Caco-2 (cell line): ENCODE results near the gene LGALS16. TPM values are rescaled to one million over a fixed set of nuclear protein-coding genes. Genes with fewer than 3 reads are reported as not detected.
"Not testable (repeated sequence)": the region's sequence is repeated elsewhere in the genome, so short reads cannot be mapped to it uniquely, and the experiment has no call there.

Source experiments
- BruUV-seq: library from RNA; stranded (reverse); fragments of 400-500 nt; replicated peaks from 2 replicates; lab custom pipeline; 2021; lab: Mats Ljungman, UMichigan
- CTCF ChIA-PET: fragments of 300-600 bp; sonication (Branson Sonifier 250); formaldehyde crosslinking; loops from one replicate; lab custom pipeline; 2022; ENCODE audit warnings: antibody characterized with exemption; lab: Charles Lee
- POLR2A ChIA-PET: fragments of 300-600 bp; sonication (Branson Sonifier 250); formaldehyde crosslinking; loops from one replicate; lab custom pipeline; 2022; ENCODE audit warnings: antibody characterized with exemption; lab: Charles Lee
- DNase-seq, 2 experiments: peaks; one replicate each; pipeline versions ENCODE4 v3.0.0 to v3.0.0-alpha.2; 2020 to 2022
- H3K27me3 ChIP-seq: replicated peaks from 2 replicates; pipeline ENCODE4 v1.6.0; 2011; ENCODE audit warnings: low read length; ENCODE audit not compliant: control insufficient read depth, insufficient read depth
- H3K36me3 ChIP-seq: 2 replicates; pipeline ENCODE4 v1.5.1; 2011; ENCODE audit warnings: low read length; ENCODE audit not compliant: control insufficient read depth, insufficient read depth
- H3K4me1 ChIP-seq: fragments of 250-450 bp; sonication (Bioruptor Pico); 2 replicates; pipeline ENCODE4 v1.5.1; 2020; ENCODE audit warnings: mild to moderate bottlenecking
- H3K4me3 ChIP-seq: 2 replicates; pipeline ENCODE4 v1.5.1; 2011; ENCODE audit warnings: low read depth, mild to moderate bottlenecking, control low read depth, low read length
- H3K9me3 ChIP-seq: fragments of 250-450 bp; sonication (Bioruptor Pico); 2 replicates; pipeline ENCODE4 v1.5.1; 2020; ENCODE audit warnings: mild to moderate bottlenecking, moderate library complexity
- H3K27ac Mint-ChIP-seq: one replicate; pipeline ENCODE4 v1.8.0; 2022; ENCODE audit warnings: mixed read lengths; ENCODE audit not compliant: unreplicated experiment
- H3K27me3 Mint-ChIP-seq: one replicate; pipeline ENCODE4 v1.8.0; 2022; ENCODE audit warnings: mixed read lengths; ENCODE audit not compliant: insufficient read depth, unreplicated experiment
- H3K36me3 Mint-ChIP-seq: one replicate; pipeline ENCODE4 v1.8.0; 2022; ENCODE audit warnings: mild to moderate bottlenecking, mixed read lengths; ENCODE audit not compliant: insufficient read depth, unreplicated experiment
- H3K4me1 Mint-ChIP-seq: one replicate; pipeline ENCODE4 v1.8.0; 2022; ENCODE audit warnings: low read depth, mixed read lengths; ENCODE audit not compliant: unreplicated experiment
- H3K4me3 Mint-ChIP-seq: one replicate; pipeline ENCODE4 v1.8.0; 2022; ENCODE audit warnings: mild to moderate bottlenecking, moderate library complexity, mixed read lengths; ENCODE audit not compliant: unreplicated experiment
- H3K9me3 Mint-ChIP-seq: one replicate; pipeline ENCODE4 v1.8.0; 2022; ENCODE audit warnings: mixed read lengths; ENCODE audit not compliant: unreplicated experiment
- intact Hi-C: fragments of 100-400 bp; cut with micrococcal nuclease; formaldehyde crosslinking; loops from one replicate; pipeline ENCODE4 v1.10.0; 2022; ENCODE audit not compliant: unreplicated experiment
- total RNA-seq: library from RNA; stranded (reverse); gene quantifications from 2 replicates; pipeline ENCODE4 v1.2.3, GENCODE V29; 2022
- TF ChIP-seq, protein P1 (sequence below), 2 experiments: fragments of 200-600 bp in 1 of 2; IDR thresholded peaks; 1 replicate in 1 of 2; 2 replicates in 1 of 2; pipeline versions ENCODE4 v1.5.1 to v1.8.0; 2011 to 2022; ENCODE audit warnings: antibody characterized with exemption in 1 of 2, control low read depth in 1 of 2, inconsistent platforms in 1 of 2, low read depth in 1 of 2, low read length in 1 of 2, mild to moderate bottlenecking in 1 of 2, moderate library complexity in 1 of 2; ENCODE audit not compliant: insufficient read depth in 1 of 2, severe bottlenecking in 1 of 2, unreplicated experiment in 1 of 2

LGALS16 gene
- total RNA-seq, 1 experiment from 2014 or later, result not detected

DNA sequence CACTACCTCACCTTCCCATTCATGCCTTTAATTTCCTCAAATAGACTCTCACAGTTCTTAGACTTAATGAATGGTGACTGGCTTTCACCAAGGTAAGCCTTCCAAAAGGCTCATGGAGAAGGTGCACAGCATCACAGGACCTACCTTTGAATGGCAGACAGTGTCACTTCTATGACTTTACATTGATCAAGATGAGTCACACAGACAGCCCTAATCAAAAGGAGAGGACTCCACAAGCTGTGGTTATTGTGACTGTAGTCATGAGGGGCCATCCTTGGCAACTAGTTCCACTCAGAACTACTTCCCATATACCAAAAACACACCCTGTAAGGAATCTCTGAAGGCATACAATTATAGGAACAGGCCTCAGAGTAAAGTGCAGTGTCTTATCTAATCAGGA is 5.9 kb downstream of the LGALS16 start:
- H3K4me1 Mint-ChIP-seq, result peaks cover 5% of the 10 kb centered on the region
- no peaks in the 10 kb centered on the region for H3K36me3 Mint-ChIP-seq
- ChIA-PET POLR2A (no interaction called here), CTCF (no interaction called here)
- no peak for DNase-seq
- no peak overlapping the region for H3K27ac Mint-ChIP-seq
- H3K4me3 Mint-ChIP-seq, result no peak overlapping the region
- TF ChIP-seq, protein P1, sequence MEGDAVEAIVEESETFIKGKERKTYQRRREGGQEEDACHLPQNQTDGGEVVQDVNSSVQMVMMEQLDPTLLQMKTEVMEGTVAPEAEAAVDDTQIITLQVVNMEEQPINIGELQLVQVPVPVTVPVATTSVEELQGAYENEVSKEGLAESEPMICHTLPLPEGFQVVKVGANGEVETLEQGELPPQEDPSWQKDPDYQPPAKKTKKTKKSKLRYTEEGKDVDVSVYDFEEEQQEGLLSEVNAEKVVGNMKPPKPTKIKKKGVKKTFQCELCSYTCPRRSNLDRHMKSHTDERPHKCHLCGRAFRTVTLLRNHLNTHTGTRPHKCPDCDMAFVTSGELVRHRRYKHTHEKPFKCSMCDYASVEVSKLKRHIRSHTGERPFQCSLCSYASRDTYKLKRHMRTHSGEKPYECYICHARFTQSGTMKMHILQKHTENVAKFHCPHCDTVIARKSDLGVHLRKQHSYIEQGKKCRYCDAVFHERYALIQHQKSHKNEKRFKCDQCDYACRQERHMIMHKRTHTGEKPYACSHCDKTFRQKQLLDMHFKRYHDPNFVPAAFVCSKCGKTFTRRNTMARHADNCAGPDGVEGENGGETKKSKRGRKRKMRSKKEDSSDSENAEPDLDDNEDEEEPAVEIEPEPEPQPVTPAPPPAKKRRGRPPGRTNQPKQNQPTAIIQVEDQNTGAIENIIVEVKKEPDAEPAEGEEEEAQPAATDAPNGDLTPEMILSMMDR (IDR thresholded peaks at IDR 0.05; ENCODE audit: insufficient read depth in 1 of 2, low read depth in 1 of 2, low read length in 1 of 2, severe bottlenecking in 1 of 2, unreplicated experiment in 1 of 2), result no peak
- H3K36me3 ChIP-seq, result no peaks in the 10 kb centered on the region
- intact Hi-C loops, result no loop called here
- H3K4me3 ChIP-seq, result no peak overlapping the region
- no peaks in the 10 kb centered on the region; the same call in 1 of the 2 replicates for H3K9me3 ChIP-seq
- no TSS peak for BruUV-seq
- peaks cover 3% of the 10 kb centered on the region for H3K9me3 Mint-ChIP-seq
- H3K4me1 ChIP-seq, result peaks cover 24% of the 10 kb centered on the region
- no peaks in the 10 kb centered on the region for H3K27me3 Mint-ChIP-seq
- no peaks in the 10 kb centered on the region for H3K27me3 ChIP-seq

DNA sequence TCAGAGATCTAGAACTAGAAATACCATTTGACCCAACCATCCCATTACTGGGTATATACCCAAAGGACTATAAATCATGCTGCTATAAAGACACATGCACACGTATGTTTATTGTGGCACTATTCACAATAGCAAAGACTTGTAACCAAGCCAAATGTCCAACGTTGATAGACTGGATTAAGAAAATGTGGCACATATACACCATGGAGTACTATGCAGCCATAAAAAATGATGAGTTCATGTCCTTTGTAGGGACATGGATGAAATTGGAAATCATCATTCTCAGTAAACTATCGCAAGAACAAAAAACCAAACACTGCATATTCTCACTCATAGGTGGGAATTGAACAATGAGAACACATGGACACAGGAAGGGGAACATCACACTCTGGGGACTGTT is 14.1 kb downstream of the LGALS16 start:
- H3K9me3 Mint-ChIP-seq, H3K9me3 ChIP-seq, H3K4me1 Mint-ChIP-seq, H3K27ac Mint-ChIP-seq, H3K4me1 ChIP-seq, BruUV-seq, H3K4me3 ChIP-seq, H3K27me3 Mint-ChIP-seq, POLR2A ChIA-PET, DNase-seq, H3K27me3 ChIP-seq, H3K36me3 ChIP-seq, H3K4me3 Mint-ChIP-seq, H3K36me3 Mint-ChIP-seq, CTCF ChIA-PET: not testable (repeated sequence)
- intact Hi-C loops, result loop anchor here (10.0 kb wide), 1 partner anchor 95 kb away; no protein-coding TSS in a partner anchor

GRCh38 chr19:39670998-39671397 is 15.3 kb downstream of the LGALS16 start:
- peaks cover 8% of the 10 kb centered on the region for H3K27me3 Mint-ChIP-seq
- H3K4me3 Mint-ChIP-seq, result no peak overlapping the region
- H3K27me3 ChIP-seq, result no peaks in the 10 kb centered on the region; the same call in 1 of the 2 replicates
- TF ChIP-seq, protein P1 (IDR thresholded peaks at IDR 0.05; ENCODE audit: insufficient read depth in 1 of 2, low read depth in 1 of 2, low read length in 1 of 2, severe bottlenecking in 1 of 2, unreplicated experiment in 1 of 2), result no peak
- no peaks in the 10 kb centered on the region; the same call in 1 of the 2 replicates for H3K9me3 ChIP-seq
- ChIA-PET CTCF (interaction anchor here (1.1 to 1.8 kb wide), 3 partner anchors 120 to 197 kb away, joined by 5 to 10 read pairs (median 9); partner anchors contain the start of gene DLL3), POLR2A (no interaction called here)
- no peaks in the 10 kb centered on the region for H3K36me3 Mint-ChIP-seq
- peaks cover 8% of the 10 kb centered on the region for H3K9me3 Mint-ChIP-seq
- intact Hi-C loops, result loop anchor here (10.0 kb wide), 1 partner anchor 94 kb away; no protein-coding TSS in a partner anchor
- DNase-seq, result no peak
- no peaks in the 10 kb centered on the region for H3K36me3 ChIP-seq
- no peak overlapping the region for H3K4me3 ChIP-seq
- H3K4me1 Mint-ChIP-seq, result peaks cover 7% of the 10 kb centered on the region
- H3K4me1 ChIP-seq, result no peaks in the 10 kb centered on the region
- BruUV-seq, result no TSS peak
- no peak overlapping the region for H3K27ac Mint-ChIP-seq
